HepG2 (cell line): Measurements from ENCODE around the gene LMBRD2. TPM values are rescaled to one million over a fixed set of nuclear protein-coding genes. Genes with fewer than 3 reads are reported as not detected.

Experiments used
- ATAC-seq: fragments of 200-7000 bp; cut with Tn5 transposase; 3 replicates; pipeline ENCODE4 v1.9.1; 2020; ENCODE audit warnings: mild to moderate bottlenecking, moderate library complexity
- BruUV-seq: library from RNA; stranded (reverse); fragments of 400-500 nt; replicated peaks from 2 replicates; lab custom pipeline; 2021; lab: Mats Ljungman, UMichigan
- CTCF ChIA-PET: fragments of 300-600 bp; formaldehyde crosslinking; extraction: SDS; loops from one replicate; lab custom pipeline; 2021; ENCODE audit warnings: low total read pairs, inconsistent platforms, low intra/inter-chr PET ratio; lab: Yijun Ruan, JAX
- POLR2A ChIA-PET: fragments of 350-600 bp; sonication (Branson Sonifier 250); formaldehyde crosslinking; loops from one replicate; lab custom pipeline; 2020; ENCODE audit warnings: antibody characterized with exemption, inconsistent platforms; lab: Yijun Ruan, JAX
- DNase-seq: peaks from one replicate; pipeline ENCODE4 v3.0.0-alpha.2; 2015; ENCODE audit warnings: low spot score
- FAIRE-seq: peaks from 3 replicates; lab custom pipeline; 2011; peaks lifted over from hg19 to GRCh38; lab: Jason Lieb, UNC
- H2AFZ ChIP-seq: one replicate; pipeline ENCODE4 v1.6.1; 2011; ENCODE audit warnings: low read length, inconsistent platforms
- H3K27ac ChIP-seq: fragments of 300-600 bp; 3 replicates; pipeline ENCODE4 v1.8.0; 2011; ENCODE audit warnings: mixed run types, mild to moderate bottlenecking, mixed read lengths, low read length, inconsistent platforms; ENCODE audit not compliant: insufficient read depth; ENCODE audit errors: extremely low read length
- H3K27me3 ChIP-seq, 2 experiments: fragments of 200-600 bp in 1 of 2; 2 replicates in 1 of 2; 3 replicates in 1 of 2; pipeline versions ENCODE4 v1.6.0 to v1.8.0; 2011; ENCODE audit warnings: low read length in 2 of 2, mild to moderate bottlenecking in 2 of 2, moderate library complexity in 2 of 2, inconsistent platforms in 1 of 2; ENCODE audit not compliant: insufficient read depth in 2 of 2, control insufficient read depth in 1 of 2
- H3K36me3 ChIP-seq, 2 experiments: fragments of 200-600 bp in 1 of 2; replicated peaks in 1 of 2; 2 replicates in 1 of 2; 3 replicates in 1 of 2; pipeline versions ENCODE4 v1.5.1 to v1.8.0; 2011; ENCODE audit warnings: low read length in 2 of 2, inconsistent platforms in 1 of 2; ENCODE audit not compliant: insufficient read depth in 2 of 2, control insufficient read depth in 1 of 2
- H3K4me1 ChIP-seq: 2 replicates; pipeline ENCODE4 v1.5.1; 2012; ENCODE audit warnings: low read length, inconsistent platforms; ENCODE audit not compliant: insufficient read depth
- H3K4me2 ChIP-seq: 2 replicates; pipeline ENCODE4 v1.6.0; 2011; ENCODE audit warnings: low read depth, low read length, inconsistent platforms
- H3K4me3 ChIP-seq, 3 experiments: fragments of 200-600 bp in 1 of 3; sonication (generic), shearing (Covaris generic) in 1 of 3; replicated peaks in 1 of 3; 2 replicates each; pipeline ENCODE4 v1.5.1; 2011 to 2016; ENCODE audit warnings: low read length in 3 of 3, inconsistent platforms in 2 of 3, low read depth in 2 of 3, mild to moderate bottlenecking in 2 of 3, control low read depth in 1 of 3, mixed read lengths in 1 of 3; ENCODE audit not compliant: insufficient read depth in 1 of 3
- H3K79me2 ChIP-seq: one replicate; pipeline ENCODE4 v1.6.1; 2011; ENCODE audit warnings: low read length, inconsistent platforms; ENCODE audit not compliant: insufficient read depth
- H3K9ac ChIP-seq: 2 replicates; pipeline ENCODE4 v1.6.0; 2011; ENCODE audit warnings: mild to moderate bottlenecking, low read depth, low read length, inconsistent platforms; ENCODE audit not compliant: insufficient read depth
- H3K9me3 ChIP-seq: 2 replicates; pipeline ENCODE4 v1.5.1; 2012; ENCODE audit warnings: mild to moderate bottlenecking, low read length
- H4K20me1 ChIP-seq: 2 replicates; pipeline ENCODE4 v1.6.0; 2011; ENCODE audit warnings: inconsistent platforms, mild to moderate bottlenecking, low read length, moderate library complexity; ENCODE audit not compliant: insufficient read depth
- BORCS8-MEF2B ChIP-seq: sonication (generic); formaldehyde crosslinking; IDR thresholded peaks from 2 replicates; pipeline ENCODE4 v1.8.0; 2022; ENCODE audit warnings: mild to moderate bottlenecking, missing genetic modification reagents
- CREBL2 ChIP-seq: sonication (generic); formaldehyde crosslinking; IDR thresholded peaks from 2 replicates; pipeline ENCODE4 v1.8.1; 2023; ENCODE audit warnings: missing genetic modification reagents, mild to moderate bottlenecking, borderline replicate concordance
- MAX ChIP-seq: IDR thresholded peaks from 2 replicates; pipeline ENCODE4 v1.6.1; 2012; ENCODE audit warnings: inconsistent platforms
- NCOA5 ChIP-seq: sonication (generic); formaldehyde crosslinking; IDR thresholded peaks from 2 replicates; pipeline ENCODE4 v1.4.0; 2020; ENCODE audit warnings: missing genetic modification reagents
- RXRB ChIP-seq: IDR thresholded peaks from 2 replicates; pipeline ENCODE4 v1.6.1; 2016; ENCODE audit warnings: borderline replicate concordance, missing genetic modification reagents, missing compliant biosample characterization
- SPEN ChIP-seq: sonication (generic); formaldehyde crosslinking; IDR thresholded peaks from 2 replicates; pipeline ENCODE4 v1.5.1; 2020; ENCODE audit warnings: low read depth, mild to moderate bottlenecking, missing genetic modification reagents
- ZBED4 ChIP-seq: sonication (generic); formaldehyde crosslinking; IDR thresholded peaks from 2 replicates; pipeline ENCODE4 v1.4.0; 2020; ENCODE audit warnings: missing genetic modification reagents, borderline replicate concordance
- ZBTB40 ChIP-seq, 2 experiments: fragments of 450-650 bp in 1 of 2; sonication (generic) in 1 of 2; formaldehyde crosslinking in 1 of 2; IDR thresholded peaks; 2 replicates each; pipeline versions ENCODE4 v1.6.1 to v1.8.0; 2016 to 2022; ENCODE audit warnings: antibody characterized with exemption in 1 of 2, mild to moderate bottlenecking in 1 of 2, missing genetic modification reagents in 1 of 2
- ZFY ChIP-seq: sonication (generic); formaldehyde crosslinking; IDR thresholded peaks from 2 replicates; pipeline ENCODE4 v1.4.0; 2020; ENCODE audit warnings: missing genetic modification reagents
- ZNF205 ChIP-seq: IDR thresholded peaks from 2 replicates; pipeline ENCODE4 v1.6.1; 2018; ENCODE audit warnings: missing biosample characterization, missing genetic modification reagents
- ZNF549 ChIP-seq: sonication (generic); formaldehyde crosslinking; IDR thresholded peaks from 2 replicates; pipeline ENCODE4 v1.5.0; 2020; ENCODE audit warnings: missing genetic modification reagents
- ZNF674 ChIP-seq: sonication (generic); formaldehyde crosslinking; IDR thresholded peaks from 2 replicates; pipeline ENCODE4 v1.5.0; 2020; ENCODE audit warnings: low read depth, mild to moderate bottlenecking, missing genetic modification reagents
- WGBS: methylation state at CpG from one replicate; pipeline ENCODE4 v1.1.6; 2017; ENCODE audit warnings: low lambda C conversion rate; 5-methylcytosine and 5-hydroxymethylcytosine counted together
- in situ Hi-C: cut with HindIII; loops from 2 replicates; pipeline ENCODE4 v1.10.0; 2017; ENCODE audit warnings: low pct_unique_long_range_greater_than_20kb; ENCODE audit not compliant: extremely low pct_ligation_motif_present
- intact Hi-C: fragments of 100-400 bp; cut with micrococcal nuclease; formaldehyde crosslinking; loops from one replicate; pipeline ENCODE4 v1.10.0; 2022; ENCODE audit not compliant: unreplicated experiment
- polyA plus RNA-seq, 8 experiments: library from polyadenylated mRNA; depleted of rRNA in 3 of 8; stranded (reverse) in 7 of 8; unstranded in 1 of 8; fragments of >200 nt; fragmentation: Illumina TruSeq in 4 of 8; extraction: Trizol in 4 of 8; gene quantifications; 2 replicates each; pipeline versions ENCODE4 v1.2.1 to v1.2.3, GENCODE V29; 2011 to 2016; ENCODE audit warnings: low read depth in 4 of 8, missing spikeins in 1 of 8, mixed read lengths in 1 of 8; ENCODE audit not compliant: insufficient read depth in 1 of 8
- total RNA-seq, 5 experiments: library from RNA; depleted of rRNA; stranded (reverse); fragments of >200 nt; fragmentation: Illumina TruSeq; extraction: Trizol; gene quantifications; 2 replicates each; pipeline ENCODE4 v1.2.3, GENCODE V29; 2016; ENCODE audit warnings: low read depth in 1 of 5

Gene LMBRD2
- total and polyA plus RNA-seq, 2 of the 13 experiments (the other 11 are each of a cell fraction or from before 2014, with no cell fraction given) = 2.0 to 4.7 TPM

GRCh38 chr5:36099748-36100147 is 51.9 kb downstream of the LMBRD2 start:
- ATAC-seq (no peak), FAIRE-seq (no peak), DNase-seq (no peak)
- H3K9ac ChIP-seq = no peak overlapping the region
- no peaks in the 10 kb centered on the region for H3K27me3 ChIP-seq
- no peak overlapping the region for H2AFZ ChIP-seq
- no peaks in the 10 kb centered on the region for H4K20me1 ChIP-seq
- H3K4me1 ChIP-seq = no peaks in the 10 kb centered on the region
- no peak overlapping the region for H3K4me3 ChIP-seq
- H3K27ac ChIP-seq = no peak overlapping the region
- H3K79me2 ChIP-seq = no peaks in the 10 kb centered on the region
- ChIA-PET CTCF (no interaction called here), POLR2A (no interaction called here)
- no peaks in the 10 kb centered on the region for H3K36me3 ChIP-seq
- intact Hi-C loops (no loop called here), in situ Hi-C loops (no loop called here)
- WGBS = 91% methylated on average over 3 of the region's 3 CpGs
- no TSS peak for BruUV-seq
- no peaks in the 10 kb centered on the region for H3K9me3 ChIP-seq
- H3K4me2 ChIP-seq = no peak overlapping the region
- TF ChIP-seq ZBED4 (no peak), NCOA5 (CRISPR knock-in tag) (no peak), ZFY (no peak), CREBL2 (CRISPR knock-in tag) (no peak), ZBTB40 (IDR thresholded peaks at IDR 0.05) (no peak), ZBTB40 (CRISPR knock-in tag; IDR thresholded peaks at IDR 0.05) (no peak), ZNF549 (CRISPR knock-in tag) (no peak), ZNF205 (CRISPR knock-in tag) (no peak), SPEN (CRISPR knock-in tag) (no peak), MAX (no peak), RXRB (no peak), ZNF674 (CRISPR knock-in tag) (no peak), BORCS8-MEF2B (CRISPR knock-in tag) (no peak)
